ENCODE results near the gene SLCO4A1.

DNA sequence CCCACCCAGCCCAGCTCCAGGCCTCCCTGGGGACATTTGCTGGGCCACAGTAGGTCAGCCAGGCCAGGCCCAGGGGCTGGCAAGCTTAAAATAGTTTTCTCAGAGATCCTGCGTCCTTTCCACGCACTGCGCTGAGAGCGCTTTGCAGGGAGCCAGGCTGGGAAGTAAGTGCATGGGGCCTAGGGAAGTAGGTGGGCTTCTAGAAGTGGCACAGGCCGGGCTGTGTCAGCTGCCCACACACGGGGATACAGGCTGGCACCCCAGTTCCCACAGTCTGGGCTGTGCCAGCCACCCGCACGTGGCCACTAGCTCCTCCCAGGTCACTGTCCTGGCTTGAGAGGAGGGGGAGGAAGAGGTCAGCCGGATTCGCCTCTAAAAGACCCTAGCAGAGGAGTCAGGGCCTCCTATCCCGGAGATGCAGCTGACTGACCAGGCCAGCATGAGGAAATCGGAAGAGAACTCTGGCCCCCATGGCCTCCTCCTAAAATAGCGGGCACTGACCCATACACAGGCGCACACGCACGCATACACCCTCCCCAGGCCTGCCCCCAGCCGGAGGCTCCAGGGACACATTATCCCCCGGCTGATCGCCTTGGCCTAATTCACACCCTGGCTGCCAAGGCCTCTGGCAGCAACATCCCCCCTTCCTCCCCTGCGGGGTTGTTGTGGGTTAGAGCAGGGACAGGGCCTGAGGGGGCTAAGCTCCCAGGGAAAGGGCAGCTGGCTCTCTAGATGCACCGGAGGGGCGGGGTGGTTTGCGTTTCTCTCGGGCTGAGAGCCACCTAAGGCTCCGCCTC, 5.4 kb downstream of the SLCO4A1 start:
- TF ChIP-seq, protein P1, sequence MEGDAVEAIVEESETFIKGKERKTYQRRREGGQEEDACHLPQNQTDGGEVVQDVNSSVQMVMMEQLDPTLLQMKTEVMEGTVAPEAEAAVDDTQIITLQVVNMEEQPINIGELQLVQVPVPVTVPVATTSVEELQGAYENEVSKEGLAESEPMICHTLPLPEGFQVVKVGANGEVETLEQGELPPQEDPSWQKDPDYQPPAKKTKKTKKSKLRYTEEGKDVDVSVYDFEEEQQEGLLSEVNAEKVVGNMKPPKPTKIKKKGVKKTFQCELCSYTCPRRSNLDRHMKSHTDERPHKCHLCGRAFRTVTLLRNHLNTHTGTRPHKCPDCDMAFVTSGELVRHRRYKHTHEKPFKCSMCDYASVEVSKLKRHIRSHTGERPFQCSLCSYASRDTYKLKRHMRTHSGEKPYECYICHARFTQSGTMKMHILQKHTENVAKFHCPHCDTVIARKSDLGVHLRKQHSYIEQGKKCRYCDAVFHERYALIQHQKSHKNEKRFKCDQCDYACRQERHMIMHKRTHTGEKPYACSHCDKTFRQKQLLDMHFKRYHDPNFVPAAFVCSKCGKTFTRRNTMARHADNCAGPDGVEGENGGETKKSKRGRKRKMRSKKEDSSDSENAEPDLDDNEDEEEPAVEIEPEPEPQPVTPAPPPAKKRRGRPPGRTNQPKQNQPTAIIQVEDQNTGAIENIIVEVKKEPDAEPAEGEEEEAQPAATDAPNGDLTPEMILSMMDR (IDR thresholded peaks at IDR 0.05), result no peak
- TF ChIP-seq POLR2A (IDR thresholded peaks at IDR 0.05), result no peak
